GM19463 (cell line): ENCODE data around the gene STEAP1B.
"Not testable (repeated sequence)": the region's sequence is repeated elsewhere in the genome, so short reads cannot be mapped to it uniquely, and the experiment has no call there.

Experiments
- ATAC-seq: cut with Tn5 transposase; IDR thresholded peaks from one replicate; pipeline ENCODE4 v1.9.1; 2021; ENCODE audit warnings: mild to moderate bottlenecking, moderate library complexity; ENCODE audit not compliant: unreplicated experiment

STEAP1B gene

DNA sequence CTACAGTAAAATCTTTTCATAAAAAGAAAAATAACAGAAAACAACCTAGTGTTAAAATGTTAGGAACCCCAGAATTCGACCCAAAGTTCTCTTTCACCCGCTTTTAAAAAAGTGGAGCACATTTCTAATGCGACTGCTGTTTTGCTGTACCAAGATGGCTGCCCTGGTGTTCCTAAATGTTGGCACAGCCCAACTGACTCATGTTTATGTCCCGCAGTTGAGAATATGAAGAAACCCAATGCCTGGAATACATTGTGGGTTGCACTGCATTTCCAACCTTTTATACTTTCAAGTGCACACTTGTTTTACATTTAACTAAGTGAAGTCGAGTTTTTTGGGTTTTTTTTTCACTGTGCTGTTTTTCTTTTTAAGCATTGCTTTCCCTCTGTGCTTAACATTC, 944 bp downstream of the STEAP1B start:
- no peak for ATAC-seq

GRCh38 chr7:22496912-22497311, 3.1 kb downstream of the STEAP1B start:
- not testable (repeated sequence) for ATAC-seq

- ATAC-seq = not testable (repeated sequence)
Measured at GRCh38 chr7:22496296-22496888, 3.6 kb downstream of the STEAP1B start.

DNA sequence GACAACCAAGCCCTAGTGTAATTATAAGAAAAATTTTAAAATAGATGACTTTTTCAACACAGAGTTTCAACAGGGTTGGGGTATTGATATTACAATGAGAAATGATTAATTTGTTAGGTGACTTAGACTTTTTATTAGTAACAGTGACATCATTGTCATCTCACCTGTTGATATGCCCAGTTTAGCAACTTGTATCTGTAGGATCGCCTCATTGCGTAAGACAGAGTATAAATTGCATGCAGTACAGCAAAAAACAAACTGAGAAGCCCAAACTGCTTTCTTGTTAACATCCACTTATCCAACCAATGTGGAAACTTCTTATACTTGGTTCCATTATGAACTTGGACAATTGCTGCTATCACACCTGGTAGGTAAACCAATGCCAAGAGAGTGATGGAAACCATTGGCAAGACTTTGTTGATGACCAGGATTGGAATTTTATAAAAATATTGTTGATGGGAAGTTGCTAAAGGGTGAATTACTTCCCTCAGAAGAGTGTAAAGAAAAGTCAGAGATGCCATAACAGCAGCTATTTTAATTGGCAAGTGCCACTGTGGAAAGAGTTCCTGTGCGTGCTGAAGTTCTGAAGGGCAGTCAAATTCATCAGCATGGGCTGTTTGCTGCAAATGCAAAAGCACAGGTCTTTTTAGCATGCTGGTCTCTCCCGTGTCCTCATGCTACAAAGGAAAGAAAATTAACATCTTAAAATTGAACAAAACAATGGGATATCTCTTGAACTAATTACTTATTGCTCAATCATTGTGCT, 6.6 kb downstream of the STEAP1B start:
- ATAC-seq = not testable (repeated sequence)

DNA sequence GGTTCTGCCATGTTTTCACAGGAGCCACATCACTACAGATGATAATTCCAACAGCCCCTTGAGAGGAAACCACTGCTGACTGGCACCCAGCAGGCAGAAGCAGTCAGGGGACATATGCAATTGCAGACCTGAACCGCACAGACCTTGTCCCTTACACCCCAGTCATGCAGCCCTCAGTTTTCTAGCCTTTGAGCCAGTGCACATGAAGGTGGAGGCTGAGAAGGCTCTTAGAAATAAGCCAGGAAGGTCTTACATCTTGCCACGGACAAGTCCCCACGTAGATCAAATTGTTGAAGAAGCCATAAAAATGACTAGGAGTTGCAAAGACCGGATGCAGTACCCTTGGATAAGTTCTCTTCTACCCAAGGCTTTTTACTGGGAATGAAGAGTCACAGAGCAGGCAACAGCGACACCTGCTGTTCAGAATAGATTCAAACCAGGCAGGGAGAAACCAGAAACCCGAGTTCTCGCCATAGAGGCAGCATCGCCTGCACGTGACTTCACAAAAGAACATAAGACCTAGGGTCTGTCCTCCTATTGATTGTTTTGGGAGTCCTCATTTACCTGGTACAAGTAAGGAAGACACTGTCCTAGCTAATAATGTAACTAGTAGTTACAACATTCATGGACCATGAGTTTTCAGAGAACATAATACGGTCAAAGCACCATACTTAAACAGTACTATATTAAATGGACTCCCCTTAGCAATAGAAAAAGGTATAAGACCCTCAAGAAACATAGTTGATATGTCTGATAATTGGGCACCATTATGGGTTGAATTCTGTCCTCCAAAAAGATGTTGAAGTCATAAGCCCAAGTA, 11.1 kb downstream of the STEAP1B start:
- ATAC-seq = no peak

GRCh38 chr7:22487978-22488642, 11.9 kb downstream of the STEAP1B start:
- ATAC-seq = no peak

GRCh38 chr7:22486597-22486996, 13.4 kb downstream of the STEAP1B start:
- no peak for ATAC-seq

- no peak for ATAC-seq
Measured at GRCh38 chr7:22485189-22485588, 14.8 kb downstream of the STEAP1B start.

DNA sequence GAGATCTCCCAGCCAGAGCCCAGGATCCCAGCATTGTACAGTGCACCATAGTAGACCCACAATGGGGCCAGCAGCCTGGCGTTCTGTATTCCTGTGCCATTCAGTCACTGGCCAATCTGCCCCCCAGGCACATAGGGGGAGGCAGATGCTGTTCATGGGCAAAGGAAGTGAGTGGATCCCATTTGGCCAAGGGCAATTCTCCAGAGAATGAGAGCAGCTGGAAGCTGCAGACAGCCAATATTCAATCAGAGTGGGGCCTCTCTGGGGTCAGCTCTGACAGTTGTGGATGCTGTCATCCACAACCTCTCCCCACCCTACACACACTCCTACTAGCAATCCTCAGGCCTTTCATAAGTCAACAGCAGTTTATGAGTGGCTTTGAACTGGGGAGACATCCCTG, 17.5 kb downstream of the STEAP1B start:
- ATAC-seq = no peak

- peak; percentile 60 for ATAC-seq
Measured at GRCh38 chr7:22481726-22482125, 18.3 kb downstream of the STEAP1B start.

- no peak for ATAC-seq
Measured at GRCh38 chr7:22480523-22481075, 19.4 kb downstream of the STEAP1B start.

DNA sequence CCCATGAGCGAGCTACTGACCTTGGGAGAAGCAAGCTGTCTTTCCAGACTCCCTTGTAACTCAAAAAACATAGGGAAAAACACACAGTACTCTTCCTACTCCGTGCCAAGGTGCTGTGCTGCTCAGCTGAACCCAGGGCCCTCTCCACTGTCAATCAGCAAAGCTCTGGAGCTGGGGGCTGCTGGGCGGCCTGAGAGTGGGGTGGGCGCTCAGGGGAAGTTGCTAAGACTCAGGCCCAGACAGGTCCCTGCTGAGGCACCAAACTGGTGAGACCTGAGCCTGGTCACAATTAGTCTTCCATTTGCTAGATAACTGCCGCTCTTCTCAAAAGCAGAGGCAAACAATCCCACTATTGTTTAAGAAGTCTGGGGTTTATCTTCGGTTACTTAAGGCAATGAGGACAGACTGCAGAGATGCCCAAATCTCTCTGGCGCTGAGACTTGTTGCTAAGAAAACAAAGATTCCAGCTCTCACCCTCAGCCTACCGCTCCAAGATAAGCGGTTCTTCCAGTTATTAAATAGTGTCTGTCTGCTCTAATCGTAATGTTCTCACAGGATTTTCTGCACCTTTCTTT, 22.0 kb downstream of the STEAP1B start:
- no peak for ATAC-seq

DNA sequence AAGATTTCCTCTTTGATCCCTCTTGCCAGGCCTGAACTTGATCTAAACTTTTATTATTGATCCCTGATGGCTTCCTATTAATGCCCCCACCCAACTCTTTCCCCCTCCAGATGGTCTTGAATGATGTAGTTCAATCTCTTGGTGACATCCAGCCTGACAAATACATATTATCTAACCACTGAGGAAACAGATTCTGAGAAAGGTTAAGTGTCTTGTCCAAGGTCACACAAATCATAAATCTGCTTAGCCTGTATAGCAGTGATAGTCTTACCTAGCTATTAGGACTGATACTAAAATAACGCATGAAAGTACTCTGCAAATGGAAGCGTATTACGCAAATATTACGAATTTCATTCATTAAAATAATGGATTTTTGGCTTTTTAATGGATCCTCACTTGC, 22.7 kb downstream of the STEAP1B start:
- no peak for ATAC-seq

- ATAC-seq = no peak
Measured at GRCh38 chr7:22476824-22477223, 23.2 kb downstream of the STEAP1B start.

DNA sequence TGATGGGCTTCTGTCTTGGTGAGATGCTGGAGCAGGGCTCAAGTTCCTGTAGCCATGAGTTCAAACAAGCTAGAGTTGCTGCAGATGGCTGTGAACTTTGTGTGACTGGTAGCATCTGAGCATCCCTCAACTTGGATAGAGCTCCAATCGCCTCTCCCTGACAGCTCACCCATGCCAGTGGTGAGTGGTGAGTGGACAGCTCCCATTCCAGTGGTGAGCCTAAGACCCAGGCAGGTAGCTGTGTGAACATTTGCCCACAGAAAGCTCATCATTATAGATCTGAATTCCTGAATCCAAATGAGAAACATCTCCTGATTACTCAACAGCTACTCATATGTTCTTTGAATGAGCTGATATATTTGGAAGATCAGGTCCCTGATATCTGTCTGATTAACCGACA, 25.3 kb downstream of the STEAP1B start:
- no peak for ATAC-seq

GRCh38 chr7:22470981-22471380, 29.0 kb downstream of the STEAP1B start:
- ATAC-seq = no peak

GRCh38 chr7:22469371-22470143, 30.4 kb downstream of the STEAP1B start:
- ATAC-seq = peak; percentile 69

- ATAC-seq = no peak
Measured at GRCh38 chr7:22468609-22469008, 31.4 kb downstream of the STEAP1B start.

DNA sequence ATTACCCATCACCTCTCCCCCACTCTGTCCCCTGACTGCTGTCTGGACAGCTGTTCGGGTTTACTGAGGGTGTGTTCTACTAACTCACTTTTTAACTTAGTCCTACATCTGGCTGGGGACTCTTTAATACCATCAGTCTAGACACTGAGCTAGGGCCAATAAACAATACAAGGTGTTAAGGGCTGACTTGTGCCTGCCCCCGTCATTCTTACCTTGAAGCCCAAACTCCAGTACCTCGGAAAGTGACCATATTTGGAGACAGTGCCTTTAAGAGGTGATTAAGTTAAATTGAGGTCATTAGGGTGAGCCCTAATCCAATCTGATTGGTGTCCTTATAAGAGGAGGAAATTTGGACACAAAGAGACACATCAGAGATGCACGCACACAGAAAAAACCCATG, 35.7 kb downstream of the STEAP1B start:
- ATAC-seq = no peak
